ENCODE data around the gene HMCN1. TPM values are rescaled to one million over a fixed set of nuclear protein-coding genes. Genes with fewer than 3 reads are reported as not detected.

Gene HMCN1
- polyA plus RNA-seq, 1 experiment = 20.9 TPM

DNA sequence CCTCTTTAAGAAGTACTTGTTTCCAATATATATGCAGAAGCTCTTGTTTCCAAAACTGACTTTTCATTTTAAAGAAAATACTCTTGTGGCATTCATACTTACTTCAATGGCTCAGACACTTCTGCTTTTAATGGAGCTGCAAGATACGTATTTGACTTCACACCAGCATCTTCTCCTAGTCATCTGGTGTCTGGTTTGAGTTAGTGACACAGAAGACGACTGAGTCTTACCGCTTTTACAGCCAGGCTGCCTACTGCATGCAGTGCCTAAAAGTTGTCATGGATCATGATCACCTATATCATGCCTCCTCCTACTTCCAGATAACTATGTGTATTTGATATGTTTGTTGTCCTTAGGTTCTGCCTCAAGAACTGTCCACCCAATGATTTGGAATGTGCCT lies 455.0 kb downstream of the HMCN1 start:
- Histone ChIP-seq H3K9me3 (ENCODE audit: control insufficient read depth, insufficient read depth, low read length) (no peaks in the 10 kb centered on the region; the same call in 1 of the 2 replicates), H3K27ac (ENCODE audit: low read depth, low read length) (no peak overlapping the region), H3K4me3 (ENCODE audit: low read depth, low read length) (no peak overlapping the region), H3K27me3 (ENCODE audit: control insufficient read depth, insufficient read depth, low read length) (no peaks in the 10 kb centered on the region)
- TF ChIP-seq, protein P1, sequence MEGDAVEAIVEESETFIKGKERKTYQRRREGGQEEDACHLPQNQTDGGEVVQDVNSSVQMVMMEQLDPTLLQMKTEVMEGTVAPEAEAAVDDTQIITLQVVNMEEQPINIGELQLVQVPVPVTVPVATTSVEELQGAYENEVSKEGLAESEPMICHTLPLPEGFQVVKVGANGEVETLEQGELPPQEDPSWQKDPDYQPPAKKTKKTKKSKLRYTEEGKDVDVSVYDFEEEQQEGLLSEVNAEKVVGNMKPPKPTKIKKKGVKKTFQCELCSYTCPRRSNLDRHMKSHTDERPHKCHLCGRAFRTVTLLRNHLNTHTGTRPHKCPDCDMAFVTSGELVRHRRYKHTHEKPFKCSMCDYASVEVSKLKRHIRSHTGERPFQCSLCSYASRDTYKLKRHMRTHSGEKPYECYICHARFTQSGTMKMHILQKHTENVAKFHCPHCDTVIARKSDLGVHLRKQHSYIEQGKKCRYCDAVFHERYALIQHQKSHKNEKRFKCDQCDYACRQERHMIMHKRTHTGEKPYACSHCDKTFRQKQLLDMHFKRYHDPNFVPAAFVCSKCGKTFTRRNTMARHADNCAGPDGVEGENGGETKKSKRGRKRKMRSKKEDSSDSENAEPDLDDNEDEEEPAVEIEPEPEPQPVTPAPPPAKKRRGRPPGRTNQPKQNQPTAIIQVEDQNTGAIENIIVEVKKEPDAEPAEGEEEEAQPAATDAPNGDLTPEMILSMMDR (IDR thresholded peaks at IDR 0.05; ENCODE audit: low read depth, low read length) = no peak
- DNase-seq (ENCODE audit: low read depth, low spot score) = no peak
- POLR2A ChIA-PET = no interaction called here
- CTCF ChIA-PET = interaction anchor here (1.7 to 1.9 kb wide), 3 partner anchors 23 to 468 kb away, joined by 3 to 6 read pairs (median 4); no protein-coding TSS in a partner anchor

- no peak for DNase-seq (ENCODE audit: low read depth, low spot score)
- no peaks in the 10 kb centered on the region; the same call in 1 of the 2 replicates for H3K9me3 ChIP-seq (ENCODE audit: control insufficient read depth, insufficient read depth, low read length)
- H3K27me3 ChIP-seq (ENCODE audit: control insufficient read depth, insufficient read depth, low read length) = no peaks in the 10 kb centered on the region
- POLR2A ChIA-PET = no interaction called here
- CTCF ChIA-PET = no interaction called here
- TF ChIP-seq, protein P1 (IDR thresholded peaks at IDR 0.05; ENCODE audit: low read depth, low read length) = no peak
- H3K27ac ChIP-seq (ENCODE audit: low read depth, low read length) = no peak overlapping the region
- no peak overlapping the region for H3K4me3 ChIP-seq (ENCODE audit: low read depth, low read length)
Measured at GRCh38 chr1:186191511-186191910, 457.3 kb downstream of the HMCN1 start.

DNA sequence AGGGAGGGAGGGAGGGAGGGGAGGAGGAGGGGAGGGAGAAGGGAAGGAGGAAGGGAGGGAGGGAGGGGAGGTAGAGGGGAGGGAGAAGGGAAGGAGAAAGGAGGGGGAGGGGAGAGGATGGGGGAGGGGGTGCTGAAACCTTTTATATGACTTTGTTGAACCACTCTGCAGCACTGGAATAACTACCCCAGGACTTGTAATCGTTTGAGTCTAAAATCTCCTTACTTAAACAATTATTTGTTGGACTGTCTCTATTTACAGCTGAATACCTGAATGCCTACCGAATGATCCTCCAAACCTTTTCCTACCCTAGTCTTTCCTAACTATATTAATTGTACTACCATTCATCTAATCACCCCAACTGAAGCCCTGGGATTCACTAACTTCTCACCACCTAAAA lies 459.0 kb downstream of the HMCN1 start:
- ChIA-PET POLR2A (no interaction called here), CTCF (no interaction called here)
- Histone ChIP-seq H3K27me3 (ENCODE audit: control insufficient read depth, insufficient read depth, low read length) (no peaks in the 10 kb centered on the region), H3K27ac (ENCODE audit: low read depth, low read length) (no peak overlapping the region), H3K9me3 (ENCODE audit: control insufficient read depth, insufficient read depth, low read length) (no peaks in the 10 kb centered on the region; the same call in 1 of the 2 replicates), H3K4me3 (ENCODE audit: low read depth, low read length) (no peak overlapping the region)
- no peak for DNase-seq (ENCODE audit: low read depth, low spot score)
- TF ChIP-seq, protein P1 (IDR thresholded peaks at IDR 0.05; ENCODE audit: low read depth, low read length) = no peak

DNA sequence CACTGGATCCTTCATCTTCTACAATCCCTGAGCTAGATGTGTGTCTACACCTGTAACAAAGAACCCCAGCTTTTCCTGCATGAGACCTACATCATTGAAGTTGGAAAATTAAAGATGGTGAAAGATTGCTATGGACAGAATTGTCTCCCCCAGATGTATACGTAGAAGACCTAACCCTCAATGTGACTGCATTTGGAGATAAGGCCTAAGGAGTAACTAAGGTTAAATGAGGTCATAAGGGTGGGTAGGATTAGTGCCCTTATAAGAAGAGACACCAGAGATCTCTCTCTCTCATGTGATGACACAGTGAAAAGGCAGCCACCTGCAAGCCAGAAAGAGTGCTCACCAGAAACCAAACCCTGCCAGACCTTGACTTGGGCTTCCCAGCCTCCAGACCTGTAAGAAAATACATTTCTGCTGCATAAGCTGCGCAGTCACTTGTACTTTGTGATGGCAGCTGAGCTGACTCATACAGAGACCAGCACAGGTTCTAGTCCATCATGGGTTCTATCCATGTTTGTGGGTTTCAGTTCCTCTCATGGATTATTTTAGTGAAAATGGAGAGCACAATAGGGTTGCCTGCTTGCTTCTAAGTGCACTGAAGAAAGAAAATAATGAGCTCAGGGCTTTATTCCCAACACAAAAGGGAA lies 460.0 kb downstream of the HMCN1 start:
- DNase-seq (ENCODE audit: low read depth, low spot score) = no peak
- H3K9me3 ChIP-seq (ENCODE audit: control insufficient read depth, insufficient read depth, low read length) = no peaks in the 10 kb centered on the region; the same call in 1 of the 2 replicates
- CTCF ChIA-PET = no interaction called here
- H3K27ac ChIP-seq (ENCODE audit: low read depth, low read length) = no peak overlapping the region
- no peaks in the 10 kb centered on the region for H3K27me3 ChIP-seq (ENCODE audit: control insufficient read depth, insufficient read depth, low read length)
- TF ChIP-seq, protein P1 (IDR thresholded peaks at IDR 0.05; ENCODE audit: low read depth, low read length) = no peak
- POLR2A ChIA-PET = no interaction called here
- no peak overlapping the region for H3K4me3 ChIP-seq (ENCODE audit: low read depth, low read length)

- TF ChIP-seq, protein P1 (IDR thresholded peaks at IDR 0.05; ENCODE audit: low read depth, low read length) = no peak
- no peak overlapping the region for H3K27ac ChIP-seq (ENCODE audit: low read depth, low read length)
- ChIA-PET POLR2A (no interaction called here), CTCF (interaction anchor here (0.6 to 1.0 kb wide), 2 partner anchors 401 to 475 kb away, joined by 3 to 4 read pairs; no protein-coding TSS in a partner anchor)
- no peak for DNase-seq (ENCODE audit: low read depth, low spot score)
- H3K4me3 ChIP-seq (ENCODE audit: low read depth, low read length) = no peak overlapping the region
- no peaks in the 10 kb centered on the region; the same call in 1 of the 2 replicates for H3K9me3 ChIP-seq (ENCODE audit: control insufficient read depth, insufficient read depth, low read length)
- H3K27me3 ChIP-seq (ENCODE audit: control insufficient read depth, insufficient read depth, low read length) = no peaks in the 10 kb centered on the region
Measured at GRCh38 chr1:186195377-186195931, 461.3 kb downstream of the HMCN1 start.
